ENCODE measurements around the gene FAM83E. TPM values are rescaled to one million over a fixed set of nuclear protein-coding genes. Genes with fewer than 3 reads are reported as not detected.
A peak's percentile ranks its signal among the peaks of the same experiment; 100 is the strongest.

Gene FAM83E
- total RNA-seq, 2 donors from 2014 or later: 2.8 to 8.8 TPM

DNA sequence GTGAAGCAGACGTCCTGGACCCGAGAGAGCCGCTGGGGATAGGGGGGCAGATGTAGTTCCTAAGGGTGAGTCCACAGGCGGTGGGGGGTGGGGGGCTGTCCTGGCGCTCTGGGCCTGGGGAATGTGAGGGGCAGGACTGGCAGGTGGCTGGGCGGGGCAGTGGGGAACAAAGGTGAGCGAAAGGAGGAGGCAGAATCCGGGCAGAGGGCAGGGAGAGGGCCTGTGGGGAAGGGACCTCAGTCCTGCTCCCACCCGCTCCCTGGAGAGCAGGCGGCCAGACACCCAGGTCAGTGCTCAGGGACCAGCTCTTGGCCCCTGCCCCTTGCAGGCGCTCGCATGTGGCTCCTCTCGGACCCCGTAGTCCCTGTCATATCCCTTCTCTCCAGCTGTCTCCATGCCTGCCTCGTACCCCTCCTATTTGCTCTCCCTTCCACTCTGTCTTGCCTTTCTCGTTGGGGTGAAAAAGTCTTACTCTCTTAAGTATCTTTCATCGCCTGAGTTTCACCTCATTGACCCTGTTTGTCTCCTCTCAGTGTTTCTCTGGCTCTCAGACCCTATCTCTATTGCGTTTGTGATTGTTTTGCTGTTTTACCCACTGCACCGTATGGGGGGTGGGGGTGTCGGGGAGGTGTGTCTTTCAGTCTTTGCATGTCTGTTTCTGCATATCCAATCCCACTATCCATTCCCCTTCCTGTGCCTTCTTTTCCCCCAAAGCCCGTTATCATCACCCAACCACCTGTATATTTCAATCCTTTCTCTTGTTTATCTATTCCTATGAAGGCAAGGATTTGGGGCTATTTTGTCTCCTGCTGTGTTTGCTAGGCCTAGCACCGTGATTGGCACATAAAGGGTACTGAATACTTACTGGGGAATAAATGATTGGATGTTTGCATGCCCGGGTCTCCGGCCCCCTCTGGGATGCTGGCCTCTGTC is 10.2 kb upstream of the FAM83E start:
- Histone ChIP-seq H3K4me3 (peak overlapping the region; percentile 37 to 49), H3K27ac (peak overlapping the region; percentile 65 to 71), H3K27me3 (replicated peaks; ENCODE audit: insufficient read depth) (no peaks in the 10 kb centered on the region), H3K4me1 (replicated peaks) (peaks cover 2% of the 10 kb centered on the region), H3K9me3 (no peaks in the 10 kb centered on the region), H3K36me3 (no peaks in the 10 kb centered on the region)
- intact Hi-C loops (cut with DNase I): no loop called here
- no peak for DNase-seq (ENCODE audit: low spot score)
- 47% methylated on average over 24 of the region's 24 CpGs for WGBS
- TF ChIP-seq CTCF (IDR thresholded peaks at IDR 0.05): no peak
- TF ChIP-seq POLR2AphosphoS5 (IDR thresholded peaks at IDR 0.05): no peak
- TF ChIP-seq POLR2A (IDR thresholded peaks at IDR 0.05): no peak

DNA sequence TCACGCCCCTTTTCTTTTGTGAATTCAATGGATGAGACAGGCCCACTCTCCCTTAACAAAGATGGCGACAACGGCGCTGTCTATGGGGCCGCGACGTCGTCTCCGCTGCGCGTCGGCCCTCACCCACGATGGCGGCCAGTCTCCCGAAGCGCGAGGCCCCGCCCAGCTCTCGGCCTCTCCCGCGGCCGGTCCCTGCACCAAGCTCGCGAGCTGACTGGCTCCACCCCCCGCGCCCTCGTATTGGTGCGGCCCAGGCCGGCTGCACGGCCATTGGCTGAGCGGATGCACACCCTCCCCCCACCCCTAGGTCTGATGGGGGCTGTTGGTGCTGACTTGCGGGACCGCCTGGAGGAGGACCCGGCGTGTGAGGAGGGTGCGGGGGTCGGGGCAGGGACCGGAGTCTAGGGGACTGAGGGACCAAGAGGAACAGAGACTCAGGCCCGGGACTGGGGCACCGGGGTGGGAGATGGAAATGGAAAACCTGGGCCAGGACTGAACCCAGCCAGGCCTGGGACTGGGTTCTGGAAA is 9.3 kb upstream of the FAM83E start:
- Histone ChIP-seq H3K36me3 (no peaks in the 10 kb centered on the region), H3K27ac (peak overlapping the region; percentile 65 to 71), H3K4me1 (replicated peaks) (peaks cover 2% of the 10 kb centered on the region), H3K27me3 (replicated peaks; ENCODE audit: insufficient read depth) (no peaks in the 10 kb centered on the region), H3K4me3 (peak overlapping the region; percentile 37 to 49), H3K9me3 (no peaks in the 10 kb centered on the region)
- DNase-seq (ENCODE audit: low spot score): peak; percentile 97
- intact Hi-C loops (cut with DNase I): no loop called here
- TF ChIP-seq POLR2AphosphoS5 (IDR thresholded peaks at IDR 0.05) (peak; percentile 95), CTCF (IDR thresholded peaks at IDR 0.05) (peak in 2 of 4 experiments; percentile 24 to 44), POLR2A (IDR thresholded peaks at IDR 0.05) (peak; percentile 58)
- WGBS: under 1% methylated on average over 34 of the region's 40 CpGs

GRCh38 chr19:48623556-48624066 is 8.7 kb upstream of the FAM83E start:
- TF ChIP-seq POLR2AphosphoS5 (IDR thresholded peaks at IDR 0.05) (no peak), POLR2A (IDR thresholded peaks at IDR 0.05) (no peak), CTCF (IDR thresholded peaks at IDR 0.05) (no peak)
- H3K9me3 ChIP-seq: no peaks in the 10 kb centered on the region
- H3K36me3 ChIP-seq: no peaks in the 10 kb centered on the region
- WGBS: 7% methylated on average over 8 of the region's 8 CpGs
- intact Hi-C loops (cut with DNase I): no loop called here
- peak overlapping the region; percentile 65 to 71 for H3K27ac ChIP-seq
- H3K27me3 ChIP-seq (replicated peaks; ENCODE audit: insufficient read depth): no peaks in the 10 kb centered on the region
- no peak for DNase-seq (ENCODE audit: low spot score)
- H3K4me1 ChIP-seq (replicated peaks): peaks cover 2% of the 10 kb centered on the region
- peak overlapping the region in 1 of 2 donors; percentile 49 for H3K4me3 ChIP-seq

DNA sequence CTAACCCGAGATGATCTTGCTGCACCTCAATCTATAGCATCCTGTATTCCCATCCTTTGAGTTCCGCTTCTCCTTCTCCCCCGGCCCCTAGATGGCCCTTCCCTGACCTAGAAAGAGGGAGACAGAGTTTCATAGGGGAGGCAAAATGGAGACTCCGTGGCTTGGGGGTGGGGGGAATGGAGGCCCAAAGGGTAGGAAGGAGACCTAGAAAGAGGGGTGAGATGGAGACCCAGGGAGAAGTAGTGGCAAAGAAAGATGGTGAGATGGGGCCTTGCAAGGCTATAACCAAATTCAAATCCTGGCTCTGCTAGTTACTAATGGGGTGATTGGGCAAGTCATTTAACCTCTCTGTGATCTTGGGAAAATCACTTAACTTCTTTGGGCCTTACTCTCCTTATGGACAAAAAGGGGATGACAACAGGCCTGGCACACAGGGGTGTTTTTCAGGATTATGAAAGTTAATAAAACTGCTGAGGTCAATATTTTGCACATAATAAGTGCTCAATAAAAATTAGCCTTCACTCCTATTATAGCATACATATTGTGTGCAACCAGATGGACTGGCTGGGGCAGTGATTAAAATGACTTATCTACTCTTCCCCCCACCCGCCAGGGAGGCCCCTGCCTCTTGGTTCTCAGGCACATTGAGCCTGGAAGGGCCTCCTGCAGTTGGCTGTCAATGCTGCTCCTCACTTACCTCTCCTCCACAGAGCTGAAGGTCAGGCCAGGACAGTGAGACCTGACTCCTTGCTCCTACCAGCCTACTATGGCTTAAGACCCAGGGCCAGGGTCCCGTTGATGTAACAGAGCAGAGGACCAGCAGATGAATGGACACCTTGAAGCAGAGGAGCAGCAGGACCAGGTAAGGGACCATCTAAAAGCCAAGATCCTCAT is 5.1 kb upstream of the FAM83E start:
- WGBS: 24% methylated on average over 6 of the region's 6 CpGs
- H3K4me3 ChIP-seq: peak overlapping the region; percentile 83 to 89
- H3K27me3 ChIP-seq (replicated peaks; ENCODE audit: insufficient read depth): no peaks in the 10 kb centered on the region
- TF ChIP-seq CTCF (IDR thresholded peaks at IDR 0.05): no peak
- TF ChIP-seq POLR2AphosphoS5 (IDR thresholded peaks at IDR 0.05): no peak
- TF ChIP-seq POLR2A (IDR thresholded peaks at IDR 0.05): no peak
- peaks cover 16 to 21% of the 10 kb centered on the region in 2 donors for H3K36me3 ChIP-seq
- intact Hi-C loops (cut with DNase I): no loop called here
- no peak for DNase-seq (ENCODE audit: low spot score)
- peaks cover 25% of the 10 kb centered on the region for H3K4me1 ChIP-seq (replicated peaks)
- peak overlapping the region; percentile 88 for H3K27ac ChIP-seq
- no peaks in the 10 kb centered on the region for H3K9me3 ChIP-seq

Data from prostate gland (tissue), 2 donors.